Epithelial cell of proximal tubule (primary cell): ENCODE results near the gene LTBP4. TPM values are rescaled to one million over a fixed set of nuclear protein-coding genes. Genes with fewer than 3 reads are reported as not detected.

ENCODE experiments used
- DNase-seq: peaks from one replicate; pipeline ENCODE4 v3.0.0-alpha.2; 2011; ENCODE audit warnings: low read depth
- H3K4me3 ChIP-seq: 2 replicates; pipeline ENCODE4 v1.5.1; 2011; ENCODE audit warnings: low read depth, mild to moderate bottlenecking, low read length
- CTCF ChIP-seq: conservative IDR thresholded peaks from 2 replicates; pipeline ENCODE4 v1.5.1; 2012; ENCODE audit warnings: low read depth, mild to moderate bottlenecking, low read length
- total RNA-seq: library from RNA; depleted of rRNA; stranded (reverse); fragments of >200 nt; gene quantifications from 2 replicates; pipeline ENCODE4 v1.2.3, GENCODE V29; 2015

The LTBP4 gene
- total RNA-seq, 1 donor from 2014 or later = 149 TPM

GRCh38 chr19:40570313-40571004 lies 30.7 kb upstream of the LTBP4 start:
- DNase-seq = peak; percentile 92
- TF ChIP-seq CTCF = no peak
- H3K4me3 ChIP-seq = peak overlapping the region; percentile 70

- H3K4me3 ChIP-seq = no peak overlapping the region
- no peak for TF ChIP-seq CTCF
Measured at GRCh38 chr19:40571005-40571318, 30.2 kb upstream of the LTBP4 start.

GRCh38 chr19:40571831-40572495 lies 29.2 kb upstream of the LTBP4 start:
- DNase-seq = no peak
- no peak for TF ChIP-seq CTCF
- H3K4me3 ChIP-seq = no peak overlapping the region

More at GRCh38 chr19:40571005-40571318, 30.2 kb upstream of the LTBP4 start:
- DNase-seq = no peak

GRCh38 chr19:40575326-40575725 lies 25.8 kb upstream of the LTBP4 start:
- TF ChIP-seq CTCF = no peak
- no peak overlapping the region for H3K4me3 ChIP-seq
- DNase-seq = no peak

GRCh38 chr19:40576151-40576584 lies 25.0 kb upstream of the LTBP4 start:
- peak overlapping the region; percentile 97 for H3K4me3 ChIP-seq
- no peak for DNase-seq
- no peak for TF ChIP-seq CTCF

GRCh38 chr19:40576585-40577451 lies 24.4 kb upstream of the LTBP4 start, which contains the start of gene SHKBP1:
TSS of gene SHKBP1 (plus strand) at chr19:40576873. CDS start at chr19:40576900, 27 bp downstream.
- peak within 1 kb of the TSS; percentile 97 for H3K4me3 ChIP-seq
- TF ChIP-seq CTCF = no peak
- DNase-seq = no peak
